H1 (cell line): ENCODE results near the gene DRD2. TPM values are rescaled to one million over a fixed set of nuclear protein-coding genes. Genes with fewer than 3 reads are reported as not detected.

ENCODE experiments used
- CBX8 ChIP-seq: fragments of 300-800, 300-1000 bp; sonication (generic); IDR thresholded peaks from 2 replicates; pipeline ENCODE4 v1.7.1; 2016; ENCODE audit warnings: low read depth, low read length, borderline replicate concordance
- CHD1 ChIP-seq: IDR thresholded peaks from 2 replicates; pipeline ENCODE4 v1.6.1; 2012; ENCODE audit warnings: low read depth, low read length, improper control_type of control experiment
- CHD7 ChIP-seq: fragments of 300-600 bp; sonication (generic); IDR thresholded peaks from 2 replicates; pipeline ENCODE4 v1.7.1; 2012; ENCODE audit warnings: low read length, moderate library complexity, mild to moderate bottlenecking, inconsistent platforms; ENCODE audit not compliant: insufficient replicate concordance
- MAX ChIP-seq: IDR thresholded peaks from 2 replicates; pipeline ENCODE4 v1.6.1; 2012; ENCODE audit warnings: inconsistent platforms
- SRF ChIP-seq: IDR thresholded peaks from 2 replicates; pipeline ENCODE4 v1.6.1; 2011; ENCODE audit warnings: mild to moderate bottlenecking, low read depth, low read length, moderate library complexity
- SUZ12 ChIP-seq: fragments of 200-600 bp; sonication (generic); IDR thresholded peaks from 2 replicates; pipeline ENCODE4 v1.6.1; 2012; ENCODE audit warnings: mild to moderate bottlenecking, inconsistent platforms, low read length, moderate library complexity, mixed read lengths
- TAF1 ChIP-seq: IDR thresholded peaks from 2 replicates; pipeline ENCODE4 v1.6.1; 2011; ENCODE audit warnings: mild to moderate bottlenecking, low read depth, low read length
- polyA plus RNA-seq, 7 experiments: library from polyadenylated mRNA; depleted of rRNA in 3 of 7; stranded (reverse) in 5 of 7; unstranded in 2 of 7; fragments of >200 nt in 5 of 7; fragments of 200-250 nt in 2 of 7; gene quantifications; 1 replicate in 5 of 7; 2 replicates in 1 of 7; 4 replicates in 1 of 7; pipeline versions ENCODE4 v1.2.1 to v1.2.3, GENCODE V29; 2011 to 2013; ENCODE audit warnings: missing spikeins in 2 of 7, mixed read lengths in 2 of 7
- total RNA-seq: library from RNA; stranded (reverse); fragmentation: NEBNext Ultra II Directional; extraction: Animal tissue kit (Norgen Biotek cat#: 25700); gene quantifications from 2 replicates; pipeline ENCODE4 v1.2.1, GENCODE V29; 2021

The DRD2 gene
- total and polyA plus RNA-seq, 2 of the 8 experiments (the other 6 are each of a cell fraction or from before 2014, with no cell fraction given), result 0.26 to 0.41 TPM

GRCh38 chr11:113494021-113494420 is 18.8 kb upstream of the DRD2 start (continued):
- TF ChIP-seq SRF (no peak), CBX8 (no peak), MAX (no peak), TAF1 (no peak), CHD7 (no peak), CHD1 (no peak), SUZ12 (no peak)
- TF ChIP-seq, all 59 proteins: peak for 0
